SU-DHL-6 (cell line): ENCODE results near the gene CTNNA2.
A peak's percentile ranks its signal among the peaks of the same experiment; 100 is the strongest.

Source experiments
- H2AFZ ChIP-seq: fragments of 200-600 bp; sonication (generic); 2 replicates; pipeline ENCODE4 v1.6.1; 2014; ENCODE audit warnings: low read depth, mild to moderate bottlenecking, moderate library complexity, mixed read lengths, antibody characterized with exemption, low read length; ENCODE audit not compliant: severe bottlenecking
- H3F3A ChIP-seq: fragments of 200-600 bp; shearing (Covaris generic); 2 replicates; pipeline ENCODE4 v1.6.0; 2016; ENCODE audit warnings: antibody characterized with exemption, mild to moderate bottlenecking; ENCODE audit not compliant: insufficient read depth
- H3K27ac ChIP-seq: fragments of 200-600 bp; sonication (generic); 2 replicates; pipeline ENCODE4 v1.5.1; 2016; ENCODE audit warnings: low read depth, mild to moderate bottlenecking, low read length, moderate library complexity, mixed read lengths
- H3K27me3 ChIP-seq: fragments of 200-600 bp; sonication (generic), shearing (Covaris generic); 2 replicates; pipeline ENCODE4 v1.6.0; 2014; ENCODE audit warnings: mild to moderate bottlenecking, low read length
- H3K36me3 ChIP-seq: fragments of 200-600 bp; sonication (generic); 2 replicates; pipeline ENCODE4 v1.6.1; 2014; ENCODE audit warnings: mild to moderate bottlenecking, low read length, mixed read lengths
- H3K4me2 ChIP-seq: fragments of 300-600, 200-600 bp; shearing (Covaris generic), sonication (generic); 2 replicates; pipeline ENCODE4 v1.6.0; 2014; ENCODE audit warnings: low read length, low read depth, mild to moderate bottlenecking; ENCODE audit not compliant: poor library complexity, severe bottlenecking
- H3K4me3 ChIP-seq: fragments of 200-600 bp; sonication (generic); 2 replicates; pipeline ENCODE4 v1.5.1; 2014; ENCODE audit warnings: antibody characterized with exemption, low read length, mild to moderate bottlenecking, mixed read lengths; ENCODE audit not compliant: insufficient read depth, poor library complexity, severe bottlenecking
- H3K79me2 ChIP-seq: fragments of 200-600 bp; sonication (generic); 2 replicates; pipeline ENCODE4 v1.6.1; 2014; ENCODE audit warnings: mild to moderate bottlenecking, low read length, moderate library complexity; ENCODE audit not compliant: insufficient read depth
- H3K9ac ChIP-seq: fragments of 200-600 bp; sonication (generic); 2 replicates; pipeline ENCODE4 v1.7.0; 2014; ENCODE audit warnings: mild to moderate bottlenecking, low read length
- H3K9me2 ChIP-seq: fragments of 200-600 bp; sonication (generic); replicated peaks from 2 replicates; pipeline ENCODE4 v1.6.1; 2014; ENCODE audit warnings: low read length; ENCODE audit not compliant: insufficient read depth
- H3K9me3 ChIP-seq: fragments of 200-600 bp; sonication (generic); 2 replicates; pipeline ENCODE4 v1.6.1; 2014; ENCODE audit warnings: low read length, mixed read lengths; ENCODE audit not compliant: insufficient read depth
- H4K20me1 ChIP-seq: fragments of 200-600 bp; sonication (generic); 2 replicates; pipeline ENCODE4 v1.6.1; 2014; ENCODE audit warnings: low read depth, mild to moderate bottlenecking, antibody characterized with exemption, low read length, moderate library complexity, mixed read lengths
- CTCF ChIP-seq: fragments of 200-600 bp; sonication (generic); IDR thresholded peaks from one replicate; pipeline ENCODE4 v1.5.1; 2017; ENCODE audit warnings: antibody characterized with exemption, mild to moderate bottlenecking, low read length, moderate library complexity; ENCODE audit not compliant: insufficient read depth, poor library complexity, severe bottlenecking
- EZH2phosphoT487 ChIP-seq: fragments of 200-600 bp; sonication (generic), shearing (Covaris generic); conservative IDR thresholded peaks from 2 replicates; pipeline ENCODE4 v1.6.1; 2018; ENCODE audit warnings: mild to moderate bottlenecking, antibody characterized with exemption, low read length, moderate library complexity, mixed read lengths

The CTNNA2 gene

GRCh38 chr2:79935771-79936657, 423.2 kb downstream of the CTNNA2 start:
- H3K9me2 ChIP-seq, result no peaks in the 10 kb centered on the region
- no peaks in the 10 kb centered on the region for H3F3A ChIP-seq
- H3K36me3 ChIP-seq, result no peaks in the 10 kb centered on the region
- no peak overlapping the region for H3K4me2 ChIP-seq
- no peaks in the 10 kb centered on the region for H4K20me1 ChIP-seq
- H2AFZ ChIP-seq, result no peak overlapping the region
- H3K79me2 ChIP-seq, result no peaks in the 10 kb centered on the region
- no peak overlapping the region for H3K9ac ChIP-seq
- TF ChIP-seq CTCF (peak; percentile 46), EZH2phosphoT487 (no peak)
- H3K27me3 ChIP-seq, result no peaks in the 10 kb centered on the region
- H3K4me3 ChIP-seq, result no peak overlapping the region
- H3K27ac ChIP-seq, result no peak overlapping the region
- H3K9me3 ChIP-seq, result no peaks in the 10 kb centered on the region

GRCh38 chr2:79936715-79937114, 423.9 kb downstream of the CTNNA2 start:
- no peaks in the 10 kb centered on the region for H3K27me3 ChIP-seq
- TF ChIP-seq CTCF, result no peak
- TF ChIP-seq EZH2phosphoT487, result no peak

GRCh38 chr2:79938648-79939047, 425.8 kb downstream of the CTNNA2 start:
- Histone ChIP-seq H3F3A (no peaks in the 10 kb centered on the region), H3K36me3 (no peaks in the 10 kb centered on the region), H3K4me3 (no peak overlapping the region), H3K4me2 (no peak overlapping the region), H3K27ac (no peak overlapping the region), H3K9me3 (no peaks in the 10 kb centered on the region), H2AFZ (no peak overlapping the region), H3K79me2 (no peaks in the 10 kb centered on the region), H3K9me2 (no peaks in the 10 kb centered on the region), H3K9ac (no peak overlapping the region), H3K27me3 (no peaks in the 10 kb centered on the region), H4K20me1 (no peaks in the 10 kb centered on the region)
- no peak for TF ChIP-seq EZH2phosphoT487
- TF ChIP-seq CTCF, result no peak

More at GRCh38 chr2:79936715-79937114, 423.9 kb downstream of the CTNNA2 start:
- no peak overlapping the region for H3K4me2 ChIP-seq
- H3K9ac ChIP-seq, result no peak overlapping the region
- H3K79me2 ChIP-seq, result no peaks in the 10 kb centered on the region
- no peaks in the 10 kb centered on the region for H3K36me3 ChIP-seq
- H3F3A ChIP-seq, result no peaks in the 10 kb centered on the region
- no peaks in the 10 kb centered on the region for H3K9me2 ChIP-seq
- no peak overlapping the region for H2AFZ ChIP-seq
- H3K9me3 ChIP-seq, result no peaks in the 10 kb centered on the region
- no peak overlapping the region for H3K27ac ChIP-seq
- no peak overlapping the region for H3K4me3 ChIP-seq
- no peaks in the 10 kb centered on the region for H4K20me1 ChIP-seq
